ENCODE measurements around the gene LAPTM4A.
A peak's percentile ranks its signal among the peaks of the same experiment; 100 is the strongest.

LAPTM4A gene

DNA sequence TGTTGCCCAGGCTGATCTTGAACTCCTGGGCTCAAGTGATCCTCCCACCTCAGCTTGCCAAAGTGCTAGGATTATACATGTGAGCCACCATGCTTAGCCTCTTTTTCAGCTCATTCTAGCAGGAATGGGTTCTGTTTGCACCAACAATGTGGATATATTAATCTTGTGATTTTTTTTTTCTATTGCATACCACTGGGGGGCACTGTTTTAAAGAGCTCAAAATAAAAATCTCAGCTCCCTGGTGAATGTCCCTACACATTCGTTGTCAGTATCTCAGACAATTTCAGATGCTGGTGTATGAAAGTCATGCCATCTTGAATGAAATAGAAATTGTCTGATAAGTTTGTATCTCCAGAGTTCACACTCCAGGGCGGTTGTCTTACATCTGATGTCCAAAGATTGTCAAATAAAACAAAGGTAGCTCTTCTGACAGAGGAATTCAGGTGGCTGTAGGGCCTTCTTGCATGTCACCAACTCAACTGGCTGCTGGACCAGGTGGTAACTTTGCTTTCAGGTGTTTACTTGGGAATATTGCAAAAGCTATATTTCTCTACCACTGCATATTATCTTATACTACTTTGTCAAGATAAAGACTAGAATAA lies 35.8 kb downstream of the LAPTM4A start:
- DNase-seq: peak in 1 of 2 experiments; percentile 25

DNA sequence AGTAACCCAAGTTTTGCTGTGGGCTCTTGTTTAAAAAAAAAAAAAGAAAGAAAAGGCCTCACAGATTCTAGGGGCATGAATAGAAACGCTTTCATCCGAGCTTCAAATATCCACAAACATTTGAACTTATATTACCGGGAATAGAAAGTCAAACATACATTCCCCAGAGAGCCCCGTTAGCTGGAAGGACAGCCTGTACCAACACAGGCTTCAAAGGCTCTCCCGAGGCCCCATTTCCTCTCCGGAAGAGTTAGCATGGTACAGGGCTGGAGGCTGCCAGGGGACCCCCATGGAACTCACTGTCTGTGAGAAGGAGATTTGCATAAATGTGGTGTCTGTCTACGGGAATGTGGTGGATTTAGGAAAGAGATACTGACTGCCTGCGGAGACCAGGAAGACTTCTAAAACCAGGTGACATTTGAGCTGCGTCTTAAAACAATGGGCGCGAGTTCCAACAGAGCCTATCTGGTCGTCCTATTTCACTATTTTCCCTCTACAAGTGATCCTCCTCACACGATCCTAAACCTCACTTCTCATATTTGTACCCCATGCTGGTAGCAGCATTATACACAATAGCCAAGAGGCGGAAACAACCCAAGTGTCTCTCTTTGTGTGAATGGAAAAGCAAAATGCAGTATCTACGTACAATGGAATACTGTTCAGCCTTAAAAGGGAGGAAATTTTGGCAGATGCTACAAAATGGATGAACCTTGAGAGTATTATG lies 38.1 kb downstream of the LAPTM4A start:
- no peak for DNase-seq

DNA sequence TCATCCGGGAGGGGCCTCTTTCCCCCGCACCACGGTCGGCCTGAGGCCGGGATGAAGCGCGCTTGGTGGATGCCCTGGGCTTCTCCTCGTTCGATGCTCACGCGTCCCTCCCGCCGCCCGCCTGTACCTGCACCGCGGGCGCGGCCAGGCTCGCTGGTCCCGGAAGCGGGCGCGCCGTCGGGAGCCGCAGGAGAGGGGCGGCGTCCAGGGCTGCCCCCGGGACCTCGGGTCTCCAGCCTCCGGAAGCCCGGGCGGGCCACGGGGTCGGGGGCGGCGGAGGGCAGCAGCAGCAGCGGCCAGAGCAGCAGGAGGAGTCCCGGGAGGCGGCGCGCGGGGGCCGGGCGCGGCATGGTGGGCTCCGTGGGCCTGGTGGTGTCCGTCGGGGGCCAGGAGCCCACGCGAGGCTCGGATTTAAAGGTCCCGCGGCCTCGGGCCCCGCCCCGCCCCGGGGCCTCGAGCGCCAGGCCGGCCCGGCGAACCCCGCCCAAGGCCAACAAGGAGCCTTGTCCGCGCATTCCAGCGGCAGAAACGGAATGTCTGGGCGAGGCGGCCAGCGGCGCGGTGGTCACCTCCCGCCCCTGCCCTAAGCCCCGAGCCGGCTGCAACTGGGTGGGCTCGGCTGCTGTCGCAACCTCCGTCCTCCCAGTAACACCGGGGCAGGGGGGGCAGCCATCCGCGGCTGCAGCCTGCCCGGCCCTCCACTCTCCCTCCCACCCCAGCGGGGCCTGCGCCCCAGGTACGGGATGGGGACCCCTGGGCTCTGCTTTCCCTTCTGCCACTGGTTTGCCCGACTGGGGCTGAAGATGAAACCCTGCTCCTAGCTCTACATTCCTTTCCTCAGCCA lies 38.9 kb downstream of the LAPTM4A start, which contains the start of gene MATN3:
TSS of gene MATN3 (minus strand) at position 387 of the 844 bp plus-strand sequence. CDS start at position 350, 37 bp downstream.
- DNase-seq: no peak

GRCh38 chr2:20012032-20012281 lies 39.5 kb downstream of the LAPTM4A start:
- DNase-seq: no peak

GRCh38 chr2:20011276-20012031 lies 40.0 kb downstream of the LAPTM4A start:
- no peak for DNase-seq

DNA sequence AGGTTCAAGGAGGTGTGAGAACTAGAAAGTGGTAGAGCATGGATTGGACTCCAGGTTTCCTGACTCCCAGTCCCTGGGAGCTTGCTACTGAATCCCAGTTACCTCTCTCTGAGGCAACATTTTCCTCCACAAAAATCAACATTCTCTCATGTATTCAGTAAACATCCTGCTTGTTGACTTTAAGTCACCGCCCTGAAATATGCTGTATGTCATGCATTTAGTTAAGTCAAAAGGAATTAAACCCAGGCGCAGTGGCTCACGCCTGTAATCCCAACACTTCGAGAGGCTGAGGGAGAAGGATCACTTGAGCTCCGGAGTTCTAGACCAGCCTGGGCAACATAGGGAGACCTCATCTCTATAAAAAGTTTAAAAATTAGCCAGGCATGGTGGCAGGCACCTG lies 42.7 kb downstream of the LAPTM4A start:
- no peak for DNase-seq

- no peak for DNase-seq
Observed at GRCh38 chr2:20005891-20006470, 45.4 kb downstream of the LAPTM4A start.

GRCh38 chr2:20005067-20005627 lies 46.3 kb downstream of the LAPTM4A start:
- no peak for DNase-seq

- no peak for DNase-seq
Observed at GRCh38 chr2:20001361-20001863, 50.0 kb downstream of the LAPTM4A start.

DNA sequence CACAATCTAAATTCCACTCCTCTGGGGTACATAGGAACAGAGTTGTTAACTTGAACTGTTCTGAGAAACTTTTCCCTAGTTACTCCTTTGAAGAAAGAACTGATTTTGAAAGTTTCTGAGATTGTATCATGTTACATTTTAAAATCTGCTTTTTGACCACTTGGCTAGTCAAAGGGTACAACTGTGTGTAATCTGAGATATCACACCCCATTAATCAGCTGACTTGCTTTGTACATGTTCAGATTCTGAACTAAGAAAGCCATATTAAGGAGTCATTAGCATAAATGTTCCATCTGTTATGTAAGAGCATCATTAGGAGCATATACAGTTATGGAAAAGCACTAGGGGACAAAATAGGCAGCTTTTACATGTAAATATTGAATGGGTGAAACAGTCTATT lies 57.7 kb downstream of the LAPTM4A start:
- no peak for DNase-seq

GRCh38 chr2:19991895-19992294 lies 59.5 kb downstream of the LAPTM4A start:
- DNase-seq: no peak

GRCh38 chr2:19990416-19990728 lies 61.1 kb downstream of the LAPTM4A start:
- DNase-seq: no peak

DNA sequence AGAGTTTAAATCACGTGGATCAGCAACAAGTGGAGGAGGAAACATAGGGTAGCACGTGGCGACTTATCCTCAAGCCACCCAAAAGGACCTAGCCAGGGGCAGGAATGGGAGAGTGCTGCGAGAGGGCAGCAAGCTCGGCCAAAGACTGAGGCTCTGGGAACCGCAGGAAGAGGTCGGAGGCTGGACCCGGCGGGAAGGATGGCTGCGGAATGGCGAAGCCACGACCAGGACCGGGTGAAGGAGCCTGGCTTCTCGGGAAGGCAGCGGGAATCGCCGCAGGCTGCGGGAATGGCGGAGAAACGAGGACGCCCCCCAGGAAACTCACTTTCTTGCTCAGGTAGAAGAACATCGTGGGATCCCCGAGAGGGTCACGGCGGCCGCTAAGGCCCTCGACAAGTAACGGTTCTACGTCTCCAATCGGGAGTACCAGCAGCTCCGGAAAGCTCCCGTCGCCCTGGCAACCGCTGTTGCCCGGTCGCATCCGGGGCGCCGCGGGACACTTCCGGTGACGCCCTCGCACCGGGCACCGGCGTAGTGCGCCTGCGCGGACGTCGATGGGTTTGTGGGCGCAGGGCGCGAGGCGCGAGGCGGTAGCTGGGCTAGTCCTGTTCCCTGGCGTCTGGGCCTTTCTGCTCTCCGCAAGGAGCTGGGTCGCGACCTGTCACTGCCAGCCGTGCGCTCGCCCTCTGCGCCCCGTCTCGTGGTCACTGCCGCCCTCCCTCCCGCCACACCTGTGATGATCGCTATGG lies 61.6 kb downstream of the LAPTM4A start, which contains the start of gene WDR35:
TSS of gene WDR35 (minus strand) at position 439 of the 749 bp plus-strand sequence. CDS start at position 349, 90 bp downstream.
- DNase-seq: peak; percentile 95 to 96

- no peak for DNase-seq
Observed at GRCh38 chr2:19989342-19989666, 62.1 kb downstream of the LAPTM4A start.

GRCh38 chr2:19988600-19988999 lies 62.8 kb downstream of the LAPTM4A start:
- no peak for DNase-seq

GRCh38 chr2:19987936-19988335 lies 63.5 kb downstream of the LAPTM4A start:
- no peak for DNase-seq
